ENCODE results near the gene RHBDD1.
A peak's percentile ranks its signal among the peaks of the same experiment; 100 is the strongest.
"Not testable (repeated sequence)": the region's sequence is repeated elsewhere in the genome, so short reads cannot be mapped to it uniquely, and the experiment has no call there.

Gene RHBDD1

GRCh38 chr2:226825056-226825455, 10.8 kb upstream of the RHBDD1 start:
- no peak overlapping the region for H3K9ac ChIP-seq (ENCODE audit: low read depth, low read length)
- H3K4me1 ChIP-seq (ENCODE audit: insufficient read depth, low read length): no peaks in the 10 kb centered on the region
- no peaks in the 10 kb centered on the region for H3K9me3 ChIP-seq (ENCODE audit: control insufficient read depth, insufficient read depth, low read length)
- no peaks in the 10 kb centered on the region for H3K36me3 ChIP-seq (ENCODE audit: insufficient read depth, low read length)

GRCh38 chr2:226828191-226828590, 7.7 kb upstream of the RHBDD1 start:
- H3K9me3 ChIP-seq (ENCODE audit: control insufficient read depth, insufficient read depth, low read length): no peaks in the 10 kb centered on the region
- no peak overlapping the region for H3K9ac ChIP-seq (ENCODE audit: low read depth, low read length)
- H3K4me1 ChIP-seq (ENCODE audit: insufficient read depth, low read length): no peaks in the 10 kb centered on the region
- H3K36me3 ChIP-seq (ENCODE audit: insufficient read depth, low read length): no peaks in the 10 kb centered on the region

GRCh38 chr2:226829721-226830631, 5.9 kb upstream of the RHBDD1 start:
- H3K36me3 ChIP-seq (ENCODE audit: insufficient read depth, low read length): no peaks in the 10 kb centered on the region
- no peaks in the 10 kb centered on the region; the same call in 1 of the 2 replicates for H3K9me3 ChIP-seq (ENCODE audit: control insufficient read depth, insufficient read depth, low read length)
- no peak overlapping the region for H3K9ac ChIP-seq (ENCODE audit: low read depth, low read length)
- H3K4me1 ChIP-seq (ENCODE audit: insufficient read depth, low read length): no peaks in the 10 kb centered on the region

- no peaks in the 10 kb centered on the region; the same call in 1 of the 2 replicates for H3K9me3 ChIP-seq (ENCODE audit: control insufficient read depth, insufficient read depth, low read length)
- H3K4me1 ChIP-seq (ENCODE audit: insufficient read depth, low read length): no peaks in the 10 kb centered on the region
- no peaks in the 10 kb centered on the region for H3K36me3 ChIP-seq (ENCODE audit: insufficient read depth, low read length)
- no peak overlapping the region for H3K9ac ChIP-seq (ENCODE audit: low read depth, low read length)
Measured at GRCh38 chr2:226831266-226831665, 4.6 kb upstream of the RHBDD1 start.

- Histone ChIP-seq H3K4me1 (ENCODE audit: insufficient read depth, low read length) (peaks cover 3% of the 10 kb centered on the region), H3K36me3 (ENCODE audit: insufficient read depth, low read length) (no peaks in the 10 kb centered on the region; the same call in 1 of the 2 replicates), H3K9me3 (ENCODE audit: control insufficient read depth, insufficient read depth, low read length) (no peaks in the 10 kb centered on the region; the same call in 1 of the 2 replicates), H3K9ac (ENCODE audit: low read depth, low read length) (no peak overlapping the region)
Measured at GRCh38 chr2:226832061-226832460, 3.8 kb upstream of the RHBDD1 start.

- H3K4me1 ChIP-seq (ENCODE audit: insufficient read depth, low read length); H3K9me3 ChIP-seq (ENCODE audit: control insufficient read depth, insufficient read depth, low read length); H3K36me3 ChIP-seq (ENCODE audit: insufficient read depth, low read length): not testable (repeated sequence)
- H3K9ac ChIP-seq (ENCODE audit: low read depth, low read length): peak overlapping the region; percentile 64
Measured at GRCh38 chr2:226834880-226835279, 974 bp upstream of the RHBDD1 start.

DNA sequence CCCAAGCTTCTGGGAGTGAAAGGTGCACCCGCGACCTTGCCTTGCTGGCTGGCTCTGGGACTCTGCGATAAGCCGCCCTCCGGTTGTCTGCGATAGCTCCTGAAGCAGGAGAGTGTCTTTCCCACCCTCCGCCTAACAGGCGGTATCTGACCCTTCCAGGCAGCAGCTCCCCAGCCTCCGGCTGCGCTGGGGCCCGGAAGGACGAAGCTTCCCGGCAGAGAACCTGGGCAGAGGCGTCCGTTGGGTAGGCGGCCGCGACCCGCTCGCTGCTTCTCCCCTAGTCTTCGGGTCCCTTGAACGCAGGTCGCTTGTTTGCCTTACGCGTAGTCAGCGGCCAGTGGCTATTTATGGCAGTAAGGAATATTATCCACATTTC, 446 bp upstream of the RHBDD1 start:
- H3K9ac ChIP-seq (ENCODE audit: low read depth, low read length): peak overlapping the region; percentile 64
- H3K4me1 ChIP-seq (ENCODE audit: insufficient read depth, low read length): peaks cover 4% of the 10 kb centered on the region

DNA sequence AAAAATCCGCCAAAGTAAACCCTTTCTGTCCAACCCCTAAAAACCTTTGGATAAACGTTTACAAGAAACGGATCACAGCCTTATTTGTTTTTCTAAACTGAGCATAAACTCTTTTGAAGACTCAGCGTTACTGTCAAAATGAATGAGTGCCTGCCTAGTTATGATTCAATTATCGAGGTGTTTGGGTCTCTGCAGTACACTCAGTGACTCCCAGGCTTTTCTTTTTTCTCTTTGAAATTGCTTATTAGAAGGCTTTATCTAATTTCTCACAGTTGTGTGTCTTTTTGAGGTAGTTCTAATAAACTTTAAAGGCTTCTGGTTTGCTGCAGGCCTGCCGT, 663 bp downstream of the RHBDD1 start:
- H3K9ac ChIP-seq (ENCODE audit: low read depth, low read length): peak overlapping the region; percentile 64
- no peaks in the 10 kb centered on the region; the same call in 1 of the 2 replicates for H3K36me3 ChIP-seq (ENCODE audit: insufficient read depth, low read length)
- peaks cover 4% of the 10 kb centered on the region for H3K4me1 ChIP-seq (ENCODE audit: insufficient read depth, low read length)
- H3K9me3 ChIP-seq (ENCODE audit: control insufficient read depth, insufficient read depth, low read length): no peaks in the 10 kb centered on the region; the same call in 1 of the 2 replicates

More for the DNA sequence above, 446 bp upstream of the RHBDD1 start:
- no peaks in the 10 kb centered on the region; the same call in 1 of the 2 replicates for H3K9me3 ChIP-seq (ENCODE audit: control insufficient read depth, insufficient read depth, low read length)
- H3K36me3 ChIP-seq (ENCODE audit: insufficient read depth, low read length): no peaks in the 10 kb centered on the region; the same call in 1 of the 2 replicates

- no peaks in the 10 kb centered on the region; the same call in none of the 2 replicates for H3K36me3 ChIP-seq (ENCODE audit: insufficient read depth, low read length)
- H3K9ac ChIP-seq (ENCODE audit: low read depth, low read length): peak overlapping the region; percentile 64; the same call in 1 of the 2 replicates
- no peaks in the 10 kb centered on the region; the same call in 1 of the 2 replicates for H3K9me3 ChIP-seq (ENCODE audit: control insufficient read depth, insufficient read depth, low read length)
- H3K4me1 ChIP-seq (ENCODE audit: insufficient read depth, low read length): peaks cover 4% of the 10 kb centered on the region
Measured at GRCh38 chr2:226837334-226837733, 1.5 kb downstream of the RHBDD1 start.

- Histone ChIP-seq H3K9me3 (ENCODE audit: control insufficient read depth, insufficient read depth, low read length) (no peaks in the 10 kb centered on the region; the same call in 1 of the 2 replicates), H3K36me3 (ENCODE audit: insufficient read depth, low read length) (peaks cover 2% of the 10 kb centered on the region), H3K4me1 (ENCODE audit: insufficient read depth, low read length) (peaks cover 4% of the 10 kb centered on the region), H3K9ac (ENCODE audit: low read depth, low read length) (no peak overlapping the region)
Measured at GRCh38 chr2:226837787-226838603, 2.1 kb downstream of the RHBDD1 start.

- no peak overlapping the region for H3K9ac ChIP-seq (ENCODE audit: low read depth, low read length)
- H3K9me3 ChIP-seq (ENCODE audit: control insufficient read depth, insufficient read depth, low read length): no peaks in the 10 kb centered on the region; the same call in 1 of the 2 replicates
- peaks cover 2% of the 10 kb centered on the region for H3K36me3 ChIP-seq (ENCODE audit: insufficient read depth, low read length)
- peaks cover 4% of the 10 kb centered on the region for H3K4me1 ChIP-seq (ENCODE audit: insufficient read depth, low read length)
Measured at GRCh38 chr2:226838722-226839121, 2.9 kb downstream of the RHBDD1 start.

DNA sequence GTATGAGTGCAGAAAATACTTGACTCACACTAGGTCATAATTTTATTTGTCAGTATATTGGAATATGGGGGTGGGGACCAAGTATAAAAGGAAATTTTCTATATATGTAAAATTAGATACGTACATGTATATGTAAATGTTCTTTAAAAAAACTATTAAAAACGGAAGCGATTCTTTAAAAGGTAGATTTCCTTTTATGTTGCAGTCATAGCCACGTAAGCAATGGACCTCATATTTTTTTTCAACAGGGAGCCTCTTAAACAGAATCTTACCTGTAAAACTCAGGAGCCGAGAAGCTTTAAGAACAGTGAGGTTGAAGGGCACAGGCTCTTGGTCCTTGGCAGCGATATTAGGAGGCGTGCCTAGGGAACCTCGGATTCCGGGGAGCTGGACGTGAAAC, 3.3 kb downstream of the RHBDD1 start:
- H3K4me1 ChIP-seq (ENCODE audit: insufficient read depth, low read length): peaks cover 4% of the 10 kb centered on the region
- H3K9me3 ChIP-seq (ENCODE audit: control insufficient read depth, insufficient read depth, low read length): no peaks in the 10 kb centered on the region; the same call in 1 of the 2 replicates
- H3K9ac ChIP-seq (ENCODE audit: low read depth, low read length): no peak overlapping the region
- H3K36me3 ChIP-seq (ENCODE audit: insufficient read depth, low read length): peaks cover 2% of the 10 kb centered on the region

DNA sequence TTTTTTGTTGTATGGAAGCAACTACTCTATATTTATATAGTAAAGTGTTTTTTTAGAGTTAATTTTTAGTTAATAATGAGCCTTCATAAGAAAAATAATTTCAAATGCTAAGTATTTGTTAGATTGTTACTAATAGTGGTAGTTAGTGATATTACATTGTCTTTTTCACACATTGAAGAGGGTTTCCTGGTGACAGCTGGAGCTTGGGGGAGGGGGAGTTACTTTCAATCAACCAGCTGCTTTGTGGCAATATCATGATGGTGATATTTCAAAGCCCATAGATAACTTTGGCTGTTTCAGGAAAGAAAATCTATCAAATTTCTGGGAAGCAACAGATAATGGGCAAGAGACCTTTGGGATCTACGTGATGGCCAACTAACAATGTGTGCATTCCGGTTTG, 4.1 kb downstream of the RHBDD1 start:
- H3K9me3 ChIP-seq (ENCODE audit: control insufficient read depth, insufficient read depth, low read length): no peaks in the 10 kb centered on the region
- peaks cover 2% of the 10 kb centered on the region for H3K36me3 ChIP-seq (ENCODE audit: insufficient read depth, low read length)
- peaks cover 4% of the 10 kb centered on the region for H3K4me1 ChIP-seq (ENCODE audit: insufficient read depth, low read length)
- H3K9ac ChIP-seq (ENCODE audit: low read depth, low read length): no peak overlapping the region

- not testable (repeated sequence) for H3K36me3 ChIP-seq (ENCODE audit: insufficient read depth, low read length); H3K4me1 ChIP-seq (ENCODE audit: insufficient read depth, low read length); H3K9me3 ChIP-seq (ENCODE audit: control insufficient read depth, insufficient read depth, low read length); H3K9ac ChIP-seq (ENCODE audit: low read depth, low read length)
Measured at GRCh38 chr2:226843001-226843400, 7.1 kb downstream of the RHBDD1 start.

Data from ES-I3 (cell line).